ENCODE data around the gene CCR3. TPM values are rescaled to one million over a fixed set of nuclear protein-coding genes. Genes with fewer than 3 reads are reported as not detected.

The CCR3 gene
- total RNA-seq, 4 donors from 2014 or later = not detected

- no peaks in the 10 kb centered on the region for H3K27me3 ChIP-seq
- DNase-seq = no peak
- H3K4me1 ChIP-seq = peaks cover 0 to 9% (median 0%) of the 10 kb centered on the region in 4 donors
- TF ChIP-seq CTCF (IDR thresholded peaks at IDR 0.05) = no peak
- TF ChIP-seq POLR2A (IDR thresholded peaks at IDR 0.05) = no peak
- no peak overlapping the region for H3K4me3 ChIP-seq
- no peaks in the 10 kb centered on the region for H3K9me3 ChIP-seq
- H3K36me3 ChIP-seq = no peaks in the 10 kb centered on the region
- peak overlapping the region in 2 of 4 donors; percentile 25 to 67 for H3K27ac ChIP-seq
Measured at GRCh38 chr3:46293991-46294833, 52.0 kb downstream of the CCR3 start.

GRCh38 chr3:46296826-46297225, 54.6 kb downstream of the CCR3 start:
- Histone ChIP-seq H3K4me3 (no peak overlapping the region), H3K9me3 (no peaks in the 10 kb centered on the region), H3K27me3 (no peaks in the 10 kb centered on the region), H3K27ac (no peak overlapping the region), H3K4me1 (peaks cover 0 to 12% (median 0%) of the 10 kb centered on the region in 4 donors), H3K36me3 (no peaks in the 10 kb centered on the region)
- TF ChIP-seq CTCF (IDR thresholded peaks at IDR 0.05) (no peak), POLR2A (IDR thresholded peaks at IDR 0.05) (no peak)
- DNase-seq = no peak

- peaks cover 0 to 12% (median 0%) of the 10 kb centered on the region in 4 donors for H3K4me1 ChIP-seq
- DNase-seq = peak in 2 of 3 donors; percentile 43 to 53
- no peak overlapping the region for H3K4me3 ChIP-seq
- H3K36me3 ChIP-seq = no peaks in the 10 kb centered on the region
- H3K27me3 ChIP-seq = no peaks in the 10 kb centered on the region
- TF ChIP-seq POLR2A (IDR thresholded peaks at IDR 0.05) = no peak
- no peak for TF ChIP-seq CTCF (IDR thresholded peaks at IDR 0.05)
- no peaks in the 10 kb centered on the region for H3K9me3 ChIP-seq
- H3K27ac ChIP-seq = peak overlapping the region in 2 of 4 donors; percentile 14 to 54
Measured at GRCh38 chr3:46297658-46298423, 55.6 kb downstream of the CCR3 start.

- DNase-seq = no peak
- H3K36me3 ChIP-seq = no peaks in the 10 kb centered on the region
- H3K4me1 ChIP-seq = peaks cover 0 to 5% (median 0%) of the 10 kb centered on the region in 4 donors
- H3K27ac ChIP-seq = peak overlapping the region in 3 of 4 donors; percentile 14 to 54 (median 48)
- TF ChIP-seq POLR2A (IDR thresholded peaks at IDR 0.05) (no peak), CTCF (IDR thresholded peaks at IDR 0.05) (no peak)
- H3K27me3 ChIP-seq = no peaks in the 10 kb centered on the region
- no peak overlapping the region for H3K4me3 ChIP-seq
- H3K9me3 ChIP-seq = no peaks in the 10 kb centered on the region
Measured at GRCh38 chr3:46298871-46299607, 56.8 kb downstream of the CCR3 start.
